SU-DHL-6 (cell line): ENCODE results near the gene PPIG.
"Not testable (repeated sequence)": the region's sequence is repeated elsewhere in the genome, so short reads cannot be mapped to it uniquely, and the experiment has no call there.

ENCODE experiments used
- H2AFZ ChIP-seq: fragments of 200-600 bp; sonication (generic); 2 replicates; pipeline ENCODE4 v1.6.1; 2014; ENCODE audit warnings: low read depth, mild to moderate bottlenecking, moderate library complexity, mixed read lengths, antibody characterized with exemption, low read length; ENCODE audit not compliant: severe bottlenecking
- H3F3A ChIP-seq: fragments of 200-600 bp; shearing (Covaris generic); 2 replicates; pipeline ENCODE4 v1.6.0; 2016; ENCODE audit warnings: antibody characterized with exemption, mild to moderate bottlenecking; ENCODE audit not compliant: insufficient read depth
- H3K27ac ChIP-seq: fragments of 200-600 bp; sonication (generic); 2 replicates; pipeline ENCODE4 v1.5.1; 2016; ENCODE audit warnings: low read depth, mild to moderate bottlenecking, low read length, moderate library complexity, mixed read lengths
- H3K27me3 ChIP-seq: fragments of 200-600 bp; sonication (generic), shearing (Covaris generic); 2 replicates; pipeline ENCODE4 v1.6.0; 2014; ENCODE audit warnings: mild to moderate bottlenecking, low read length
- H3K36me3 ChIP-seq: fragments of 200-600 bp; sonication (generic); 2 replicates; pipeline ENCODE4 v1.6.1; 2014; ENCODE audit warnings: mild to moderate bottlenecking, low read length, mixed read lengths
- H3K4me2 ChIP-seq: fragments of 300-600, 200-600 bp; shearing (Covaris generic), sonication (generic); 2 replicates; pipeline ENCODE4 v1.6.0; 2014; ENCODE audit warnings: low read length, low read depth, mild to moderate bottlenecking; ENCODE audit not compliant: poor library complexity, severe bottlenecking
- H3K4me3 ChIP-seq: fragments of 200-600 bp; sonication (generic); 2 replicates; pipeline ENCODE4 v1.5.1; 2014; ENCODE audit warnings: antibody characterized with exemption, low read length, mild to moderate bottlenecking, mixed read lengths; ENCODE audit not compliant: insufficient read depth, poor library complexity, severe bottlenecking
- H3K79me2 ChIP-seq: fragments of 200-600 bp; sonication (generic); 2 replicates; pipeline ENCODE4 v1.6.1; 2014; ENCODE audit warnings: mild to moderate bottlenecking, low read length, moderate library complexity; ENCODE audit not compliant: insufficient read depth
- H3K9ac ChIP-seq: fragments of 200-600 bp; sonication (generic); 2 replicates; pipeline ENCODE4 v1.7.0; 2014; ENCODE audit warnings: mild to moderate bottlenecking, low read length
- H3K9me2 ChIP-seq: fragments of 200-600 bp; sonication (generic); replicated peaks from 2 replicates; pipeline ENCODE4 v1.6.1; 2014; ENCODE audit warnings: low read length; ENCODE audit not compliant: insufficient read depth
- H3K9me3 ChIP-seq: fragments of 200-600 bp; sonication (generic); 2 replicates; pipeline ENCODE4 v1.6.1; 2014; ENCODE audit warnings: low read length, mixed read lengths; ENCODE audit not compliant: insufficient read depth
- H4K20me1 ChIP-seq: fragments of 200-600 bp; sonication (generic); 2 replicates; pipeline ENCODE4 v1.6.1; 2014; ENCODE audit warnings: low read depth, mild to moderate bottlenecking, antibody characterized with exemption, low read length, moderate library complexity, mixed read lengths
- CTCF ChIP-seq: fragments of 200-600 bp; sonication (generic); IDR thresholded peaks from one replicate; pipeline ENCODE4 v1.5.1; 2017; ENCODE audit warnings: antibody characterized with exemption, mild to moderate bottlenecking, low read length, moderate library complexity; ENCODE audit not compliant: insufficient read depth, poor library complexity, severe bottlenecking
- EZH2phosphoT487 ChIP-seq: fragments of 200-600 bp; sonication (generic), shearing (Covaris generic); conservative IDR thresholded peaks from 2 replicates; pipeline ENCODE4 v1.6.1; 2018; ENCODE audit warnings: mild to moderate bottlenecking, antibody characterized with exemption, low read length, moderate library complexity, mixed read lengths

PPIG gene

GRCh38 chr2:169599568-169599967 lies 15.4 kb downstream of the PPIG start:
- no peak for TF ChIP-seq EZH2phosphoT487
- no peak for TF ChIP-seq CTCF
- Histone ChIP-seq H3K36me3 (peaks cover 8% of the 10 kb centered on the region; the same call in 1 of the 2 replicates), H3F3A (no peaks in the 10 kb centered on the region), H3K9ac (no peak overlapping the region), H3K4me2 (no peak overlapping the region), H2AFZ (no peak overlapping the region), H3K27ac (no peak overlapping the region), H3K9me2 (no peaks in the 10 kb centered on the region), H3K27me3 (no peaks in the 10 kb centered on the region), H3K79me2 (peaks cover 98% of the 10 kb centered on the region), H4K20me1 (peaks cover 21% of the 10 kb centered on the region), H3K4me3 (no peak overlapping the region), H3K9me3 (no peaks in the 10 kb centered on the region)

GRCh38 chr2:169609264-169609663 lies 25.1 kb downstream of the PPIG start:
- Histone ChIP-seq H3K9me3 (no peaks in the 10 kb centered on the region), H3K36me3 (peaks cover 71% of the 10 kb centered on the region), H3K27me3 (no peaks in the 10 kb centered on the region)

DNA sequence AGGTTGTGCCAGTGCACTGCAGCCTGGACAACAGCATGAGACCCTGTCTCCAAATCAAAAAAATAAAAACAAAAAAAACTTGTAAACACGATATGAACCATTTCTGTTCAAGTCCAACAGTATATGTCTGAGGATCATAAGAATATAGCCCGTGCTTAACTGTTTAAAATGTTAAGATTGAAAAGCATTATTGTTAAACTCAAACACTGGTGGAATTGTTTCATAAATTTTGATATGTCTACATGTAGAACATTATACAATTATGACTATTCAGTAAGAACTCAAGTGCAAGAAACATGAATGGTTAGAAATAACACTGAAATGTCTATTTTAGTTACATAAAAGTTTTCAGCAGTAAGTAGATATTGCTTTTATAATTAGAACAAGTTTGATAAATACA lies 29.7 kb downstream of the PPIG start:
- Histone ChIP-seq H3K9me2 (no peaks in the 10 kb centered on the region), H3K36me3 (peaks cover 65% of the 10 kb centered on the region), H3K4me3 (no peak overlapping the region), H3K4me2 (no peak overlapping the region), H3K9me3 (no peaks in the 10 kb centered on the region), H3K27me3 (no peaks in the 10 kb centered on the region), H3K79me2 (0 out of 2 replicates have a peak, but pooled peaks cover 9% of the 10 kb centered on the region), H4K20me1 (no peaks in the 10 kb centered on the region), H3K27ac (no peak overlapping the region), H3F3A (0 out of 2 replicates have a peak, but pooled peaks cover 5% of the 10 kb centered on the region), H3K9ac (no peak overlapping the region), H2AFZ (no peak overlapping the region)
- no peak for TF ChIP-seq CTCF
- no peak for TF ChIP-seq EZH2phosphoT487

More at GRCh38 chr2:169609264-169609663, 25.1 kb downstream of the PPIG start:
- H4K20me1 ChIP-seq, result no peaks in the 10 kb centered on the region; the same call in 1 of the 2 replicates
- H2AFZ ChIP-seq, result no peak overlapping the region
- no peaks in the 10 kb centered on the region for H3K9me2 ChIP-seq
- H3K4me3 ChIP-seq, result no peak overlapping the region
- TF ChIP-seq EZH2phosphoT487 (no peak), CTCF (no peak)
- peaks cover 6% of the 10 kb centered on the region; the same call in 1 of the 2 replicates for H3K79me2 ChIP-seq
- 0 out of 2 replicates have a peak, but pooled peaks cover 4% of the 10 kb centered on the region for H3F3A ChIP-seq
- H3K9ac ChIP-seq, result no peak overlapping the region
- no peak overlapping the region for H3K4me2 ChIP-seq
- H3K27ac ChIP-seq, result no peak overlapping the region

DNA sequence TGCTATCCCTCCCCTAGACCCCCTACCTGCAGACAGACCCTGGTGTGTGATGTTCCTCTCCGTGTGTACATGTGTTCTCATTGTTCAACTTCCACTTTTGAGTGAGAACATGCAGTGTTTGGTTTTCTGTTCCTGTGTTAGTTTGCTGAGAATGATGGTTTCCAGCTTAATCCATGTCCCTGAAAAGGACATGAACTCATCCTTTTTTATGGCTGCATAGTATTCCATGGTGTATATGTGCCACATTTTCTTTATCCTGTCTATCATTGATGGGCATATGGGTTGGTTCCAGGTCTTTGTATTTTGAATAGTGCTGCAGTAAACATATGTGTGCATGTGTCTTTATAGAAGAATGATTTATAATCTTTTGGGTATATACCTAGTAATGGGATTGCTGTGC lies 31.8 kb downstream of the PPIG start:
- not testable (repeated sequence) for H3K27me3 ChIP-seq, H3K9me2 ChIP-seq, H3F3A ChIP-seq, H3K4me3 ChIP-seq, H3K4me2 ChIP-seq, H2AFZ ChIP-seq, H4K20me1 ChIP-seq, H3K9me3 ChIP-seq, H3K27ac ChIP-seq, H3K9ac ChIP-seq
- Histone ChIP-seq H3K79me2 (peaks cover 18% of the 10 kb centered on the region), H3K36me3 (peaks cover 59% of the 10 kb centered on the region)
